Epithelial cell of esophagus (primary cell): Measurements from ENCODE around the gene S1PR3.

Experiments
- DNase-seq: peaks from one replicate; pipeline ENCODE4 v3.0.0; 2010; ENCODE audit warnings: low read depth
- H3K4me3 ChIP-seq: 2 replicates; pipeline ENCODE4 v1.5.1; 2011; ENCODE audit warnings: mild to moderate bottlenecking, low read length, control low read depth
- TF ChIP-seq, protein P1 (sequence below): IDR thresholded peaks from 2 replicates; pipeline ENCODE4 v1.5.1; 2011; ENCODE audit warnings: low read depth, mild to moderate bottlenecking, low read length, control low read depth, inconsistent platforms; ENCODE audit not compliant: insufficient read depth; ENCODE audit errors: missing control alignments

The S1PR3 gene

DNA sequence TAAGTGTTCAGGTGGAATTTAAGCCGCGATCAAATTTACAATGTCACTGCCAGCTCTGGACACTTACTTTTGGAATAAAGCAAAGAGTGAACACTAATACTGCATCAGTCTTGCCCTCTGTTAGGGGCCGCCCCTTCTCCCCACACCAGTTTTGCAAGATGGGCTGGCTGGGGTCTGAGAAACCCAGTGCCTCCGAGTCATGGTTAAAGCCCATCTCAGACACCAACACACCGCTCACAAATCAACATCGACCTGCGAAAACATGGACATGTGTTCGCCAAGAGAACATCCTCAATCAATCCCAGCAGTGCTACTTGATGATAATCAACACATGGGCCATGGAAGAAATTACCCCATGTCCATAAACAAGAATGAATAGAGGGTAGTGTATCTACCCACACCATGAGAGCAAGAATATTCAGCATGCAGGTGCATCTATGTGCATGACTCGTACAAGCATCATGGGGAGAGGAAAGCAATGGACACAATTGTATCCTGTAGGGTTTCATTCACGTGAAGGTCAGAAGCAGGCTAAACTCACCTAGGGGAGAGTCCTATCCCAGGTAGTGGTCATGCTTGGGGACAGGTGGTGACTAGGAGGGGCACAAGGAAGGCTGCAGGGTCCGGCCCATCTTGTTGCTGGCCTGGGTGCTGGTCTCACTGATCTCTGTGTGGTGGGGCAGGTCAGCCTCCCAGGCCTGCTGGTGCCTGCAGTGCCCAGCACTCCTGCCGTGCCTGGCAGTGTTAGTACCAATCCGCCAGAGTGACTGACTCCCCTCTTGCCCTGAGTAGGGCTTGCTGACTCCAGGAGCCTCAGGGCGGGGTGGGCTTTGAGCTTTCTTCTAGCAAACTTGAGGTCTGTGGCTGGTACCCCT, 5.0 kb downstream of the S1PR3 start:
- H3K4me3 ChIP-seq: no peak overlapping the region
- TF ChIP-seq, protein P1, sequence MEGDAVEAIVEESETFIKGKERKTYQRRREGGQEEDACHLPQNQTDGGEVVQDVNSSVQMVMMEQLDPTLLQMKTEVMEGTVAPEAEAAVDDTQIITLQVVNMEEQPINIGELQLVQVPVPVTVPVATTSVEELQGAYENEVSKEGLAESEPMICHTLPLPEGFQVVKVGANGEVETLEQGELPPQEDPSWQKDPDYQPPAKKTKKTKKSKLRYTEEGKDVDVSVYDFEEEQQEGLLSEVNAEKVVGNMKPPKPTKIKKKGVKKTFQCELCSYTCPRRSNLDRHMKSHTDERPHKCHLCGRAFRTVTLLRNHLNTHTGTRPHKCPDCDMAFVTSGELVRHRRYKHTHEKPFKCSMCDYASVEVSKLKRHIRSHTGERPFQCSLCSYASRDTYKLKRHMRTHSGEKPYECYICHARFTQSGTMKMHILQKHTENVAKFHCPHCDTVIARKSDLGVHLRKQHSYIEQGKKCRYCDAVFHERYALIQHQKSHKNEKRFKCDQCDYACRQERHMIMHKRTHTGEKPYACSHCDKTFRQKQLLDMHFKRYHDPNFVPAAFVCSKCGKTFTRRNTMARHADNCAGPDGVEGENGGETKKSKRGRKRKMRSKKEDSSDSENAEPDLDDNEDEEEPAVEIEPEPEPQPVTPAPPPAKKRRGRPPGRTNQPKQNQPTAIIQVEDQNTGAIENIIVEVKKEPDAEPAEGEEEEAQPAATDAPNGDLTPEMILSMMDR: no peak
- DNase-seq: peak; percentile 27

DNA sequence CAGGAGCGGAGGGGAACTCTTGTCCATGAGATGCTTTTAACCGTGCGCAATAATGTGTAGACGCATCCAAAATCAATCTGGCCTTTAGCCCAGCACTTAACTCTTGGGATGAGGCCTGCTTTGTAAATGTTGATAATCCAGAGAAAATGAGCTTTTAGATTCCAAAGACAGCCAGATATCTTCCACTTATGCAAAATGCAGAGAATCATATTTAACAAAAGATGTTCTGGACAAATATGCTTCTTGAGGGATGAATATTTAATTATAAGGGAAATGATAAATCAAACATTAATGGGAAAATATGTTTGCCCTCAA, 5.6 kb downstream of the S1PR3 start:
- TF ChIP-seq, protein P1: no peak
- DNase-seq: no peak
- H3K4me3 ChIP-seq: no peak overlapping the region

GRCh38 chr9:88997646-88998045, 6.4 kb downstream of the S1PR3 start:
- no peak for DNase-seq
- TF ChIP-seq, protein P1: no peak
- no peak overlapping the region for H3K4me3 ChIP-seq

DNA sequence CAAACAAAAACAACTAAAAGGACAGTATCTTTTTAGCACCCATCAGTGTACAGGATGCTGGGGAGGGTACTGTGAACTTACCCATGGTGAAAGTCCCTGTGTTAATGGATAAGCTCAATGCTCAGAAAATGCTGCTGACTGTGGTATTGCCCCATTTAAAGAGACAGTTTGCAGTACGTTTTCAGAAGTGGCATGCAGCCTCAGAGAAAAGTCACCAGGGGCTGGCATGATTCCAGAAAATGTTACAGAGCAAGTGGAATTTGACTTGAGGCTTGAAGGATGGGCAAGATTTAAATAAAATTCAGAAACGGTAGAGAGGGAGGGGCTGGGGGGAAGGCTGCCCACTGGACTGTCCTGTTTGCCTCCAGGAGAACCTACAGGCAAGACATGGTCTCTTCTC, 7.2 kb downstream of the S1PR3 start:
- TF ChIP-seq, protein P1: no peak
- no peak overlapping the region for H3K4me3 ChIP-seq
- DNase-seq: no peak

GRCh38 chr9:88998911-88999310, 7.6 kb downstream of the S1PR3 start:
- no peak for DNase-seq
- H3K4me3 ChIP-seq: no peak overlapping the region
- TF ChIP-seq, protein P1: no peak

- no peak for DNase-seq
- no peak overlapping the region for H3K4me3 ChIP-seq
- TF ChIP-seq, protein P1: no peak
These were observed 9.1 kb downstream of the S1PR3 start for GRCh38 chr9:89000371-89000781.
